22Rv1 (cell line): Measurements from ENCODE around the gene FAF1.

Experiments used
- CTCF ChIP-seq: fragments of 450-650 bp; IDR thresholded peaks from 2 replicates; pipeline ENCODE4 v1.5.1; 2017; ENCODE audit warnings: mild to moderate bottlenecking
- ZFX ChIP-seq: fragments of 450-650 bp; IDR thresholded peaks from 2 replicates; pipeline ENCODE4 v1.6.1; 2017; ENCODE audit warnings: antibody characterized with exemption, borderline replicate concordance

GRCh38 chr1:50564417-50564816, 395.6 kb downstream of the FAF1 start:
- TF ChIP-seq CTCF (no peak), ZFX (no peak)
